HG02588 (cell line): ENCODE results near the gene ACTL8.
"Not testable (repeated sequence)": the region's sequence is repeated elsewhere in the genome, so short reads cannot be mapped to it uniquely, and the experiment has no call there.

ENCODE experiments used
- ATAC-seq: cut with Tn5 transposase; IDR thresholded peaks from one replicate; pipeline ENCODE4 v1.9.1; 2021; ENCODE audit warnings: mild to moderate bottlenecking, moderate library complexity; ENCODE audit not compliant: unreplicated experiment

ACTL8 gene

GRCh38 chr1:17735348-17735747, 19.8 kb upstream of the ACTL8 start:
- no peak for ATAC-seq

DNA sequence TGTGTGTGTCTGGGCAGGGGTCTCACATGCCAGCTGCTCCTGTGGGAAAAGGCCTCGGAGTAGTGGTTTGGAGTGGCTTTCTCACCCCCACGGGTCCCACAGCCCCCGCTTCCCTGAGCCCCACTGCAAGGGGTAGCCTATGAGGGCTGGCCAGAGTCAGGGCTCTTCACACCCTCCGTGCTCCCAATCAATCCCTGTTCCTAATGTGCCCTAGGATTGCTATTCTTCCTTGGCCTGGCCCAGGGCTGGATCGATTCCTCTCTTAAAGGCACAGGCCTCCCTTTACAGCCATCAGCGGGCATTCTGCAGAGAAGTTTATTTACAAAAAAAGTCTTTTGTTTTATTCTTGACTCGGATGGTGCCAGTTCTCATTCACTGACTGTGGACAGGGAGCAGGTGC, 19.3 kb upstream of the ACTL8 start:
- ATAC-seq, result no peak

DNA sequence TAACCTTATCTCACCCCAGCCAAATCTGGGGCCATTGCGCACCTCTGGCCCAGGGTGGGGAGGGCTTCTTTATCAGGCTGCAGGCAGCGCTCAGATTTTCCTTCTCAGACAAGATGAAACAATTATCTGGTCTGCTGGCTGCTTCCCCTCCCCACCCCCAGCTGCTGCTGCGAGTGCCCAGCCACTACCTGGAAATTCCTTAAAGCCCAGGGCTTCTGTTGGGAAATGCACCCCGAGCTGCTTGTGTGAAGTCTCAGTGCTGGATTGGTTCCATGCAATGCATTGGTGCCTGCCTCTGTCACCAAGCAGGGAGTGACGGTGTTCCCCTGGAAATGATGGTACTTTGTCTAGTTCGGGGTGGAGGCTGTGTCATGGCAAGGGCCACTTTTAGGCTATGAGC, 18.5 kb upstream of the ACTL8 start:
- ATAC-seq, result no peak

GRCh38 chr1:17739050-17739449, 16.1 kb upstream of the ACTL8 start:
- no peak for ATAC-seq

GRCh38 chr1:17741052-17741451, 14.1 kb upstream of the ACTL8 start:
- no peak for ATAC-seq

GRCh38 chr1:17742583-17742982, 12.6 kb upstream of the ACTL8 start:
- ATAC-seq, result no peak

DNA sequence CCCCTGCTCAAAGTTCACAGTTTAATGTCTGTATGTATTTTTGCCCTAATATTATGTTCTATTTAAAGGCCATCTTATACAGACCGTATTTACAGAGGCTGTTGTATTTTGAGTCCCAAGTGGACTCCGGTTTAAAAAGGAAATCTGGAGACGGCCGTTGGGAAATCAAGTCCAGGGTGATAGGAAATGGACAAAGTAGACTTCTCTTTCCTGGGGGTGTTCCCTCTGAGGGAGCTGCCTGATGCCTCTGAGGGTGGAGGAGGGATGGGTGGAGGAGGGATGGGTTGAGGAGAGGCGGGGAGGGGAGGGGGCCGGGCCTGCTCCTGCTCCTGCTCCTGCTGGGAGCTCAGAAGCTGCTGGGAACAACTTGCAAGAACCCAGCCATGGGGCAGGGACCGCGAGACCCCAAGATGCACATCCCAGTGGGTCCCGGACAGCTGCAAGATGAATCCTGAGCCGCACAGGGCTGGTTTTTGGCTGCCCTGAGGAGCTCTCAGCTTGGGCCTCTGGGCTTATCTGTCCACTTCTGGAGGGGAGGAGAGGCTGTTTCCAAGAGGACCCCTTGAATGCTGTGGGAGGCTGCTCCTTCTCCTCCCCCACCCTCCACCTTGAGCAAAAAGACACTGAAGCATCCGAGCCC, 12.0 kb upstream of the ACTL8 start:
- ATAC-seq, result no peak

- no peak for ATAC-seq
These were observed 11.2 kb upstream of the ACTL8 start for GRCh38 chr1:17743925-17744324.

DNA sequence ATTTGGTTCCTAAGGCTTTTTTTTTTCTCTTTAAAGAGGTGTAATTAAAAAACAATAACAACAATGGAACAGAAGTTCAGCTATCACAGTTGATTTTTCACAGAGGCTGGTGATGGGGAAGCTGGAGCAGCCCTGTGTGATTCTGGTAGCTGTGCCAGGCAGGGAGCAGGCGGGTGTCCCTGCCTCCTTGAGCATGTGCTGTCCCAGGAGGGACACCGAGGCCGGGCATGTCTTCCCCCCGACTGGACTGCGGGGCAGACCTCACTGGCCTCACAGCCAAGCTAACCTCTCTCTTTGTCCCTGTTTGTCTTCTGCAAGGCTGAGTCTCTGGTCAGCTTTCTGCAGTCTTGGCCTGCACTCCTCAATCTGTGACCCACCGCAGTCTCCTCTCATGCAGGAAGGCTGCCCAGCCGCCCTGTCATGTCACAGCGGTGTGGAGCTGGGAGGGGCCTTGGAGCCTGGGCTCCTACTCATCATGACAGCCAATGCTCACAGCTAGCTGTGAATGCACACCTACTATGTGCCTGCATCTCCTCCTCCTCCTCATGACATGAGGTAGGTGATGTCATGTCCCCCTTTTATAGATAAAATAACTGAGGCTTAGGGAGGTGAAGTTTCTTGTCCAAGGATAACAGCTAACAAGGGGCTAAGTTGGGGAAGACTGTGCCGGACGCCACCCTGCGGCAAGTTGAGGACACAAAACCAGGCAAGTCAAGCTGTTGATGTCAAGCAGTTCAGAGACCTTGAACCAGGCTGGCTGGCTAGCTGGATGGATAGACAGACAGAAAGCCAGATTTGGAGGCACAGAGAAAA, 10.3 kb upstream of the ACTL8 start:
- no peak for ATAC-seq

GRCh38 chr1:17745479-17745955, 9.6 kb upstream of the ACTL8 start:
- no peak for ATAC-seq

- not testable (repeated sequence) for ATAC-seq
These were observed 8.9 kb upstream of the ACTL8 start for GRCh38 chr1:17746281-17746680.

DNA sequence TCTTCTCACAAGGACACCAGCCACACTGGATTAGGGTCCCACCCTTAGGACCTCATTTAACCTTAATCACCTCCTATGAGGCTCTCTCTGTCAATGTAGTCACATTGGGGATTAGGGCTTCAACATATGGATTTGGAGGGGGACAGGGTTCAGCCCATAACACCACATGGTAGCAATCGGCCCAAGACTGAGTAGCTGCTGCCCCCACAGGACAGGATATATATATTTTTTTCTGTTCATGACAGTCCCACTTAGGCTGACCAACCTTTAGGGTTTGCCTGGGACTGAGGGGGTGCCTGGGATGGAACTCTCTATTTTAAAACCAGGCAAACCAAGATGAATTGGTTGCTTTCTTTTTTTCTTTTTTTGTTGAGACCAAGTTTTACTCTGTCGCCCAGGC, 8.2 kb upstream of the ACTL8 start:
- ATAC-seq, result no peak

DNA sequence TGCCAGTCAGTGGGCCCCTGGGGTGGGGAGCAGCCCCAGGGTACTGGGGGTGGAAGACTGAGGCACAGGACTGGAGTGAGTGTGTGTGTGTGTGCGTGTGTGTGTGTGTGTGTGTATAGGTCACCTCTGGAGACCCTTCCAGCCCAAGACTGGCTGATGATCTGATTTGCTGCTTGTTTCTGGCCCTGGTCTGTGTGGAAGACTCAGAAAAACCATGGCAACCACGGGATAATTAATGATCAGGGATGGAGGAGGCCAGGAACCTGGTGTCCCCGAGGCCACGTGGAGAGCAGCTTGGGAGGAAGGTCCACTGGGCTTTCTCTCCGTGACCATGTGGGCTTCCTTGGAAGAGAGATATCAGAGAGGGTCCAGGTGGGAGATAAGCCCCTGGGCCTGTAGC, 4.8 kb upstream of the ACTL8 start:
- no peak for ATAC-seq

GRCh38 chr1:17752356-17752755, 2.8 kb upstream of the ACTL8 start:
- ATAC-seq, result no peak

GRCh38 chr1:17757426-17757825, 2.3 kb downstream of the ACTL8 start:
- ATAC-seq, result no peak

GRCh38 chr1:17759114-17759513, 4.0 kb downstream of the ACTL8 start:
- ATAC-seq, result no peak

DNA sequence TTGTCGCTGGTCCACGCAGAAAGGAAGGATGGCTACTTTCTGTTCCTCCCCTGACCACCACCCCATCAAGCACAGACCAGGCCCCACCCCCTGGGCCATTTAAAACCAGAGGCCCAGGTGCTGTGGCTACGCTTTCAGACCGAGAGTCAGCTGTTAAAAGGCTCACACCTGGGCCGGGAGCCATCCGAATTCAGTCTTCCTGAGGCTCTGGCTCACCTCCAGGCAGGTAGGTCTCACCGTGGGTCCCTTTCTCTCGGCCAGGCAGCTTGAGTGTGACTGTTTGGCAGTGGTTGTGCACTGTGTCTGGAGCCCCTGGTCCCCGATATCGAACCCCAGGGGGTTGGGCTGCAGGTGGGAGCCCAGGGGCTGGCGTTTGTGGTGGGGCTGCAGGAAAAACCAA, 7.2 kb downstream of the ACTL8 start:
- ATAC-seq, result no peak

GRCh38 chr1:17763417-17763816, 8.3 kb downstream of the ACTL8 start:
- no peak for ATAC-seq

- ATAC-seq, result no peak
These were observed 8.9 kb downstream of the ACTL8 start for GRCh38 chr1:17763995-17764394.

DNA sequence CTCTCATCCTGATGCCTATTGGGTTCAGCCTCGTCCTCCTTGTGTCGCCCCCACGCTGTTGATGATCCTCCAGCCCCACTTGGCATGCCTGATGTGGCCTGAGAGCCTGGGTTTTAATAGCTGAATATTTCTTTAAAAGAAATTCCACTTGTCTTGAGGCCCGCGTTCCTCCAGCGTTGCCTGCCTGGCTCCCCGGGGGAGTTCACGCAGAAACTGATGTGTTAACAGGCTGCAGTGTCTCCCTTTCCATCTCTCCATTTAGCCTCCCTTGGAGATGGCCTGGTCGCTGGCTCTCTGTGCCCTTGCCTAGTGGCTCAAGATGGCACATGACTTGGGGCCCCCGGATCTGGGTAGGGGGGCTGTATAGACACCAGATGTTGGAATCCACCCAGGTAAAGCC, 9.5 kb downstream of the ACTL8 start:
- ATAC-seq, result no peak

DNA sequence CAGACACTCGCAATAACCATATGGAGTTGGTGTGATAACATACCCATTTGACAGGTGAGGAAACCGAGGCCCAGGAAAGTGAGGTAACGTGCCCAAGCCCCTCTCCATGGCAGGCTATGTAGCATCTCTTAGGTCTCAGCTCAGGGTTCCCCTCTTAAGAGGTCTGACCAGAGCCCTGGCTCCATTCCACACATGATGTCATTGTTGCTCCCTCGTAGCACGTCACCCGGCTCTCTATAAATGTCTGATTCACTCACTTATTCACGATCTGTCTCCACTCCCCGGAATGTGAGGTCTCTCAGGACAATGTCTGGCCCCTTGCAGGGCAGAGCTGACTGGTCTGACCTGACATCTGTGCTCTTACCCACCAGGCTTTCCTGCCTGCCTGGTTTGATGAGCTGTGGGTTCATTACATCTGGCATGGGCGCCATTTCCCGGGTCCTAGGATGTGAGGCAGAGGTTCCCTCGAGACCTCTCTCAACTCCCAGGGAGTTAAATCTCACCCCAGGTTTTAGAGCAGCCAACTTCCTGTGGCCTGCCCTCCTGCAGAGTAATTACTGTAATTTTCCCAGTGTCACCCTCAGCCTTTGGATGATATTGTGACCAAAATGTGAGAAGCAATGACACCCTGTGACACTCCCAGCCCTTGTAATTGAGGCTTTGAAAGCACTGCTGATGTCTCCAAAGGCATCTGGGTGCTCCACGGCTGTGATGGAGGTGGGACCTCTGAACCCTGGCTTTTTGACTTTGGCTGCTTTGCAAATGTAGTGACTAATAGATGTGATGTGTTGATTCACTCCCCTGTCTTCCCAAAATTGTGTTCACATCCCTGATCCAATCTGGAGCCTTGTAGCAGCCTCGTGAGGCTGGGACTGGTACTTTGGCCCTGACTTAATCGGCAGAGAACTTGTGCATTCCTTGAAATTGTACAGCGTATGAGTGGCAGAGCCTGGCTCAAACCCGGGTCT, 10.6 kb downstream of the ACTL8 start:
- ATAC-seq, result no peak
